NCI-H748 (cell line): ENCODE measurements around the gene TAX1BP3.

Experiments
- DNase-seq: peaks from one replicate; lab custom pipeline; 2025; ENCODE audit not compliant: unreplicated experiment; lab: John Stamatoyannopoulos, UW

The TAX1BP3 gene

DNA sequence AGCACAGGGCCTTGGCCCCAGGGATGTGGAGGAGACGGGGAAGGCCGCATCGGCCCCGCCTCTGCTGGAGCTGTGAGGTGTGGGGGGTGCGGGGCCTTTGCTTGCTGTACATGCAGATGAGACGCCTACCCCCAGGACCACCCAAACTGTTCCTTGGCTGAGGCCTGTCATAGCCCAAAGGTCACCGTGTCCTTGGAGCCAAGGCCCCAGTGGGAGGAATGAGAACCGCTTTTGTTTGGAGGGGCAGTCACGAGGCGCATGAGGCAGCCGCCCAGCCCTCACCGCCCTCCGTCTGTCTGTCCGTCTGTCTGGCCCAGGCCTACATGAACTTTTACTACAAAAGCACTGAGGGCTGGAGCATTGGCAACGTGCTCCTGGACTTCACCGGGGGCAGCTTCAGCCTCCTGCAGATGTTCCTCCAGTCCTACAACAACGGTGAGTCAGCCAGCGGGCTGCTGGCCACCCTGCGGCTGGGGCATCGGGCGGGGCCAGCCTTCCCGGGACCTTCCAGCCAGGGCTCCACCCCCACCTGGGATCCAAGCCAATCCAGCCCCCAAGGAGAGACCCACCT, 8.8 kb downstream of the TAX1BP3 start:
- no peak for DNase-seq

- no peak for DNase-seq
Measured at GRCh38 chr17:3658784-3659449, 9.5 kb downstream of the TAX1BP3 start.

DNA sequence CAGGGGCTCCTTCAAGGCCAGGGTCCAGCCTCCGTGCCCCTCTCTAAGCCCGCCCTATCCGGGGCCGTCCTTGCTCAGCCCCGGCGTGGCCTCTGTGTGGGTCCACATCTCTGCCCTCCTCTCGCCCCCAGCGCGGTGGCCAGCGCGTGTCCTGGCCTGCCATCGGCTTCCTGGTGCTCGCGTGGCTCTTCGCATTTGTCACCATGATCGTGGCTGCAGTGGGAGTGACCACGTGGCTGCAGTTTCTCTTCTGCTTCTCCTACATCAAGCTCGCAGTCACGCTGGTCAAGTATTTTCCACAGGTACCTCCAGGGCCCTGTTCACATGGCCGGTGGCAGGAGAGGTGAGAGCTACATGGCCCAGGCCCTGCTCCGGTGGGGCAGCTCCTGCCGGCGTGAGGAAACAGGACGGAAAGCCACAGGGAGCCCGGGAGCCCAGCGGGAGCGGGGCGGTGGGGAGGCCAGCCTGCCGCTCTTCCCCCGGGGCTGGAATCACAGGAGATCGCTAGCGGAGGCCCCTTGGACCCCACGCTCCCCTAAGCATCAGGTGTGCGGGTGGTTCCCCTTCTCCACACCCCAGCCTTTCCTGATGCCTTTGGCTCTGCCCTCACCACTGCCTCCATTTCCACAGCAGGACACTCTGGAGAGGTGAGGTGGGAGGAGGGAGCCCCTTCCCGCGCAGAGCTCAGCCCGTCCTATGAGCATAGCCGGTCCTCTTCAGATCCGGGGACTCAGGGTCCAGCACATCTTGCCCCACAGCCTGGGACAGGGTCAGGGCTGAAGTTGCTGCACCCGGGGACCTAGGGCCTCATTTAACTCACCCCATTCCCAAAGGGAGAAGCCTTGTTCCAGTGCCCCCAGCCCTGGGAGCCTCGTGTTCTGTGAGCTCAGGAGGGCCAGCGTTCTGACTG, 10.2 kb downstream of the TAX1BP3 start:
- no peak for DNase-seq

GRCh38 chr17:3657588-3657869, 10.8 kb downstream of the TAX1BP3 start:
- no peak for DNase-seq

DNA sequence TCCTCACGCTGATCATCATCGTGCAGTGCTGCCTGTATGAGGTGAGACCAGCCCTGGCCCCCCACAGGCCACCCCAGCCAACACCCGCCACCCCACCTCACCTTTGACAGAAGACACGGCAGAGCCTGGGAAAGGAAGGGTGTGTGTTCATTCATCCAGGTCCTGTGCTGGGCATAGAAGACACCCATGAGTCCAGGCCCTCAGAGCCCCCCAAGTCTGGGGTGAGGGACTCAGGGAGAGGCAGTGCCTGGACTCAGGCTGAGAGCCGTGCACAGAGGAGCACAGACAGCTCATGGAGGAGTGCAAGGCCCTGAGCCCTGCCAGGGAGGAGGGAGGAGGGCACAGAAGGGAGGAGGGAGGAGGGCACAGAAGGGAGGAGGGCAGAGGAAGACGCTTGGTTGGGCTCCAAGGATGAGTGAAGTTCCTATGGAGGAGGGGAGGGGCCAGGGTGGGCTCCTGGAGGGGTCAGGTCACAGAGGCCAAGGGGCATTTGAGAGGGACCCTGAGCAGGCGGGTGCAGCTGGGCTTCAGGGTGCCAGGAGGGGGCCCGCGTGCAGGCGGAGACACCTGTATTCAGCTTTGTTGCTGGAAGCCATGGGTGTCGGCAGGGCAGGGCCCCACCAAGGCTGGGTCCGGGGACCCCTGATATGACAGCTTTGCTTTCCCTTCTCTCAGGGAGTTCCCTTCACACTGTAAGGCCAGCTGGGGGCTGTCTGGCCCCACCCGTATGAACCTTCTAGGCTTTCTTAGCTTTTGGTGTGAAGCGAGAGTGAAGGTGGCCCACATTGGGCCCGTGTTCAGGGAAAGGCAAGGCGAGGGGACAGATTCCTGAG, 11.4 kb downstream of the TAX1BP3 start:
- no peak for DNase-seq

- no peak for DNase-seq
Measured at GRCh38 chr17:3656353-3656752, 12.0 kb downstream of the TAX1BP3 start.

DNA sequence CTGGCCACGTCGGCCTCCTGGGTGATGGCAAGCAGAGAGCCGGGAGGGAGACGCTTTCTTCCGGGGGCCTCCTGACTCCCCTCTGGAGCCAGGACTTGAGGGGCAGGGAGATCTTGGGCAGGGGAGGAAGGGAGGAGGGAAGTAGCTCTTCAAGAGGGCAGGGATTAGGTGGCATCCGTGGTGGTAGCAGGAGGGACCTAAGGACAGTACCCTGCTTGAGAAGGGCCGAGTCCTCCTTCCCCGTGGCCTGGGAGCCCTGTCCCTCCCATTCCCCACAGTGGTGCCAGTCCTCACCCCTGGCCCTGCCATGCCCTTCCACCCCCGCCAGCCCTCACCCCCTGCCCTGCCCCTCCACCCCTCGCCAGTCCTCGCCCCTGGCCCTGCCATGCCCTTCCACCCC, 12.6 kb downstream of the TAX1BP3 start:
- no peak for DNase-seq

- DNase-seq = peak; percentile 59
Measured at GRCh38 chr17:3647769-3648555, 20.4 kb downstream of the TAX1BP3 start.

DNA sequence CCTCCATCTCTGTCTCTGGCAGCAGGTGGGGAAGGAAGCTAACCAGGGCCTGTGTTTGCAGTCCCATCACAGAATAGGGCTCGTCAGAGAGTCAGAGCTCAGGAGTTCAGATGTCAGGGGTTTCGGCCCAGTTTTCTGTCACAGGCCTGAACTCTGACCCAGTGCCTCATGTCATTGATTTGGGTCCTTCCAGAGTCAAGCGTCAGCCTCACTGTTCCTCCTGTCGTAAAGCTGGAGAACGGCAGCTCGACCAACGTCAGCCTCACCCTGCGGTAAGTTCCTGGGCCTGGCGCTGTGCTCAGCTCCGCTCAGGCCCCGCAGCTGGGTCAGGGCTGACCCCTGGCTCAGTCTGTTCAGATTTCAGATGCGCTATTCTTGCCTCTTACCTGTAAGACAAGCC, 21.1 kb downstream of the TAX1BP3 start:
- DNase-seq = no peak

DNA sequence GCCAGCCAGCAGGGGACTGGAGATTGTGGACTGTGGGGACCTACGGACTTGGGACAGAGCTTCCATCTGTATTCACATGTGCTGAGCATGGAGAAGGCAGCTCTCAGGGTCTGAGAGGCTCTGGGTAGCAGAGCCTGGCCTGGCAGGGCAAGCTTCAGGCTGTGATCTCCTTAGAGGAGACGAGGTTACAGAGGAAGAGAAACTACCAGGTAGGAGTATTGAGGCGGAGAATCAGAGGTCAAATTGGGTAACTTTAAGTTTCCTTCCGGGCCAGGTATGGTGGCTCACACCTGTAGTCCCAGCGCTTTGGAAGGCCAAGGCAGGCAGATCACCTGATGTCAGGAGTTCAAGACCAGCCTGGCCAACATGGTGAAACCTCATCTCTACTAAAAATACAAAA, 23.1 kb downstream of the TAX1BP3 start:
- DNase-seq = no peak

DNA sequence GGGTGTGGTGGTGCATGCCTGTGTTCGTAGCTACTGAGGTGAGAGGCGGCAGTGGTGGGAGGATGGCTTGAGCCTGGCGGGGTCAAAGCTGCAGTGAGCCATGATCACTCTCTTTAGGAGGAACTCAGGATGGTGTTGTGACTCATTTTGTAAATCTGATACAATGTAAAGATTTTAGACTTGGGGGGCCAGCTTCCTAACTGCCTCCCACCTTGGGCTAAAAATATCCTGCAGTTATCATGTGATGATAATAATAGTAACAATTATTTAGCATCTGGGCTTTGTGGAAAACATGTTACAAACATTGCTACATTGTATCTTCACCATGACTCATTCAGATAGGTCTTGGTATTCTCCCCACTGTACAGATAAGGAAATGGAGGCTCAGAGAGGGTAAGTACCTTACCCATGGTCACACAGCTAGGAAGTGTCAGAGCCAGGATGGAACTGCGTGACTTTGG, 24.5 kb downstream of the TAX1BP3 start:
- DNase-seq = no peak

DNA sequence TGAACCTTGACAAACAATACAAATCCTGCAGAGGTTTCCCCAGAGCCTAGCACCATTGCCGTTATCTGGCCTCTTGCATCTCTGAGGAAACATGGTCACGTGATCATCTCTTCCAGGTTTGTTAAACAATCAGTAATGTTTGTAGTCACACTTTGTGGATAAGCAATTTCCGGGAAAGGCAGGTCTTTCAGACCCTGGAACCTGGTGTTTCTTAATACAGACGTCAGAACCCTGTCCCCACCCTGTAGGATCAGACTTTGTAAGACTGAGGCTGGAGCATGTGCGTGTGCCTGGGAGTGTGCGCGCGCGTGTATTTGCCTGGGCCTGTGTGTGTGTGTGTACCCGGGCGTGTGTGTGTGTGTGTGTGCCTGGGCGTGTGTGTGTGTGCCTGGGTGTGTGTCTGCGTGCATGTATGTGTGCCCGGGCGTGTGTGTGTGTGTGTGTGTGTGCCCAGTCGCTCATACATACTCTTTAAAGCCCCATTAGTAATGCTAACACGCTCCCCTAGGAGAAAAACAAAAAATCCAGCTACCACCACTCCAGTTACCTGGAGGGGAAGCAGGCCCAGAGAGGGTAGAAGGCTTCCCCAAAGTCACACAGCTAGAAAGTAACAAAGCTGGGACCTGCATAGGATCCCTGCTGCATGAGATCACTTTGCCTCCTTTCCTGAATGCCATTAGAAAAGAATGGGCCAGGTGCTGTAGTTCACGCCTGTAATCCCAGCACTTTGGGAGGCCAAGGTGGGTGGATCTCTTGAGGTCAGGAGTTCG, 26.5 kb downstream of the TAX1BP3 start:
- no peak for DNase-seq

DNA sequence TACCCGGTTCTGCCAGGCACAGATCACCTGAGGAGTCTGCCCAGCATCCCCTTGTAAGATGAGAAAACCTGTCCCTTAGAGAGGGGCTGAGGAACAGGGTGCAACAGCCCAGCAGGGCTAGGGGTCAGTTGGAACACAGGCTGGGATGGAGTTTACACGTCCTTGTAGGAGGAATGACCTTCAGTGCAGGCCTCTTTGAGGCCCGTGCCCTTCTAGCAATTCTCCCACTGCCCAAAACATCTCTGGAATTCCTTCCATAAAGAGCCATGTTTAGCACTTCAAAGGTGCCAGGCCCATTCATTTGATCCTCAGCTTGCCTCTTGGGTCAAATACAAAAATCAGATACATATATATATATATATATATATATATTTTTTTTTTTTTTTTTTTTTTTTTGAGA, 27.4 kb downstream of the TAX1BP3 start:
- DNase-seq = no peak

DNA sequence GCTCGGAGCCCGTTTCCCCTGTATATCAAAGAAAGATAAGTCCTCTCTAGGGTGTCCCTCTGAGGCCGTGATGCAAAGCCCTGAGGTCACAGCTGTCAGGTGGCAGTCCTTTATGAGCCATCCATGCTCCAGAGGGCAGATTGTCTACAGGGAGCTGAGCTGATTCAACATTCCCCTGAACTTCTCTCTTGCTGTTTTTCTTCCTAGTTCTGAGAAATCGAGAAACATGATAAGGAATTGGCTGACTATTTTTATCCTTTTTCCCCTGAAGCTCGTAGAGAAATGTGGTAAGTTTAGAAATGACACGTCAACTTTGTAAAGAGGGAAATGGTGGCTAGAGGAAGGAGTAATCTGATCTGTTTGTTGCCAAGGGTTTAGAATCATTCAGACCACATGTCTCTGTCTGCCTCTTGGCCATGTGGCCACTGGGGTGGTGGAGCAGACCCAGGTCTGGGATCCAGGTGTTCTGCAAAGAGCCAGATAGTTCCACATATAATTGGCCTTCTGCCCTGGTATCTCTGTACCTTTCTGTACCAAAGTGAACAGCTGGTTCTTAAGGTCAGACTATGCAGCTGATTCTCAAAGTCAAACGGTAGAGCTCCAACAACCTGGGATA, 28.3 kb downstream of the TAX1BP3 start:
- no peak for DNase-seq

DNA sequence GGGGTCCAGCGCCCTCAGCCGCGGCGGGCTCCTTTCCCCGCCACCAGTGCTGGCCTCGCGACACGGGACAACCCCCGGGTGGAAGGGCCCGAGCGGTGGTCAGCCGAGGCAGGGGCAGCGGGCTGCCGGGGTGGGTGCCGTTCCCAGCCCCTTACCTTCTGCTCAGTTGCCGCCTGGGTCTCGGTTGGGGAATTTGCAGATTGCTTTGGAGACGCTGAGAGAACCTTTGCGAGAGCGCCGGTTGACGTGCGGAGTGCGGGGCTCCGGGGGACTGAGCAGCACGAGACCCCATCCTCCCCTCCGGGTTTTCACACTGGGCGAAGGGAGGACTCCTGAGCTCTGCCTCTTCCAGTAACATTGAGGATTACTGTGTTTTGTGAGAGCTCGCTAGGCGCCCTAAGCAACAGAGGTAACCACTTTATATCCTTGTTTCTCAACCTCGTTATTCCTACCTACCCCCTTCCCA, 31.4 kb downstream of the TAX1BP3 start:
- DNase-seq = peak; percentile 41

GRCh38 chr17:3636154-3636907, 32.0 kb downstream of the TAX1BP3 start, which contains the start of the genes CTNS and SHPK:
TSS of gene CTNS (plus strand) at chr17:3636760. CDS start at chr17:3640207, 3,447 bp downstream.
TSS of gene SHPK (minus strand) at chr17:3636250. CDS start at chr17:3636219, 31 bp downstream.
- DNase-seq = peak; percentile 99

DNA sequence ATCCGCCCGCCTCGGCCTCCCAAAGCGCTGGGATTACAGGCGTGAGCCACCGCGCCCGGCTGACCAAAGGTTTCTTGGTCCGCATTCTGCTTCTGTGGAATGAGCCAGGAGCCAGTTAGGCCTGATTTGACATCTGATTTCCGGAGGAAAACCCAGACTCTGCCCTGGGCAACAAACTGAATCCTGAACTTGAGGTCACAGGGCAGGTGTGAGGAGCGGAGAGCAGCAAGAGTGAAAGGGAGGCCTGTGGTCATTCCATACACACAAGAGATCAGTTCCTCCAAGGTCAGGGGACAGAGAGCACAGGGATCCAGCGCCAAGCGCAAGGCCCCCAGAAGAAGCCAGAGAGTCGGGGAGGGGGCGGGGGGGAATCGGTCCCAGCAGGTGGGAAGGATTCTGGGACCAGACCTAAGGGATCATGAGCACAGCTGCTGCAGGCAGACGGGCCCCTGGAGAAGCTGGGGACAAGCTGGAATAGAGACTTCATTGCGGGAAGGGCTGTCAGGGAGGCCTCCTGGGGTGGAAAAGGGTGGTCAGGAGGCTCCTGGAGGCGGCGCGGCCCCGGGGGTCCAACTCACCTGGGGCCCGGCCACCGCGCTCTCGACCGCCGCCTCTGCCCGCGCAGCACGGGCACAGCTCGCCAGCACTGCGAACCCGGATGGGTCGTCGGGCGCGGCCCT, 32.8 kb downstream of the TAX1BP3 start:
- peak; percentile 47 for DNase-seq

DNA sequence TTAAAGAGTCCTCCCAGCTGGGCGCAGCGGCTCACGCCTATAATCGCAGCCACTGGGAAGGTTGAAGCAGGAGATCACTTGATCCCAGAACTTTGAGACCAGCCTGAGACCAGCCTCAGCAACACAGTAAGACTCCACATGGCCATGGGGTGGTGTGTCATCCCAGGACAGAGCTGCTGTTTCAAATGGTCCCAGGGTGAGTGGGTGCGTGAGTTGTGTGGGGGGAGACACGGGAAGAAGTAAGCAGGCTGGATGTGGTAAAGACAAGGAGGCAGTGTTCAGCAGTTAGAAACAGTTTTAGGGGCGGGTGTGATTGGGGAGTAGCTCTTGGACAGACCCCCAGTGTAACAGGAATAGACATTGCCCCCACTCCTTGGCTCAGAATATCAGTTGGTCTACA, 36.1 kb downstream of the TAX1BP3 start:
- no peak for DNase-seq
